GM12891 (cell line): Measurements from ENCODE around the gene ANKRD45.

Source experiments
- PAX5 ChIP-seq: IDR thresholded peaks from 2 replicates; pipeline ENCODE4 v1.6.1; 2011; ENCODE audit warnings: low read length, moderate library complexity, mild to moderate bottlenecking; ENCODE audit not compliant: insufficient read depth, severe bottlenecking
- POLR2A ChIP-seq: IDR thresholded peaks from 2 replicates; pipeline ENCODE4 v1.6.1; 2011; ENCODE audit warnings: low read depth, low read length, control low read depth
- POLR2AphosphoS5 ChIP-seq: IDR thresholded peaks from 2 replicates; pipeline ENCODE4 v1.6.1; 2011; ENCODE audit warnings: low read depth, low read length, control low read depth
- SPI1 ChIP-seq: IDR thresholded peaks from 2 replicates; pipeline ENCODE4 v1.6.1; 2011; ENCODE audit warnings: low read depth, low read length, control low read depth
- TAF1 ChIP-seq: IDR thresholded peaks from 2 replicates; pipeline ENCODE4 v1.6.1; 2011; ENCODE audit warnings: low read depth, low read length, control low read depth

DNA sequence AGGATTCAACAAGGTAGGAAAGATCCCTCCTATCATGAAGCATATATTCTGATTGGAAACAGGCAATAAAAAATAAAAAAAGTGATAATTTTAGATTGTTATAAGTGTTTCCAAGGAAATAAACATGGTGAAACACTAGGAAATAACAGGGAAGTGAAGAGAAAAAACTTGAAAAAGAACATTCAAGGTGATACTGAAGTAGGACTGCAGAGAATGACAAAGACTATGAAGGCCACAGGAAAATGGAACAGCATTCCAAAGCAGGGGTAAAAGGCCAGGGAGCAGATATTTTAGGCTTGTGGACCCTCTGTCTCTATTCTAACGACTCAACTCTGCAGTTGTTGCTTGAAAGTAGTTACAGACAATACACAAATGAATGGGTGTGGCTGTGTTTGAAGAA is 7.9 kb downstream of the ANKRD45 start:
- TF ChIP-seq POLR2AphosphoS5: no peak
- TF ChIP-seq POLR2A: no peak
- no peak for TF ChIP-seq TAF1
- TF ChIP-seq SPI1: no peak
- no peak for TF ChIP-seq PAX5
